Placental pericyte (primary cell): ENCODE results near the gene NIPBL. TPM values are rescaled to one million over a fixed set of nuclear protein-coding genes. Genes with fewer than 3 reads are reported as not detected.

Source experiments
- total RNA-seq: library from RNA; depleted of rRNA; stranded (reverse); fragments of >200 nt; gene quantifications from 2 replicates; pipeline ENCODE4 v1.2.3, GENCODE V29; 2012

NIPBL gene
- total RNA-seq, result 22.3 and 30.8 TPM in 2 replicates

DNA sequence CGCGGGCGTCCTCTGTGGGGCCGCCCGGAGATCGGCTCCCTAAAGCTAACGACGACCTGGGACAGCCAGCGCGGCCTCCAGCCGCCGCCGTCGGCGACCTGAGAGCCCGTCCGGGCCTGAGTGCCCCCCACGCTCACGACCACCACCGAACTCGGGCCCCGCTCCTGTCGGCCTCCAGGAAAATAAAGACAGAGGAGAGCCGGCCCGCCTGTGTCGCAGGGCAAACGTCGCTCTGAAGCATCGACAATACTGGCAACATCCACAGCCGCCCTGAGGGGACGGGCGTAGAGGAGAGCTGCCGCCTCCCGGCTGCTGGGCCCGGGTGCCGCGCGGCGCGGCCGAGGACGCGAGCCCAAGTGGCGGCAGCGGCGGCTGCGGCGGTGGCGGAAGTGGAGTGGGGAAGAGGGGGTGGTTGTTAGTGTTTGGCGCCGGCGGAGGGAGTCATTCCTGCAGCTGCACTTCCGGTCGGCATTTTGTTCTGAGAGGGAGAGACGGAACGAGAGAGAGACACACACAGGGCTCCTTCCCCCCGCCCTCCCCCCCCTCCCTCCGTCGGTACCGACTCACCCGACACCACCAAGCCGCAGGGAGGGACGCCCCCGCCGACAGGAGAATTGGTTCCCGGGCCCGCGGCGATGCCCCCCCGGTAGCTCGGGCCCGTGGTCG is at the start of gene NIPBL:
NIPBL (plus strand) TSS at position 471 of the 666 bp plus-strand sequence. CDS start 76,928 bp downstream, outside the sequence.

